ENCODE measurements around the gene RNASE4. TPM values are rescaled to one million over a fixed set of nuclear protein-coding genes. Genes with fewer than 3 reads are reported as not detected.

Gene RNASE4
- polyA plus RNA-seq, 1 donor (not counting 4 experiments of a cell fraction or from before 2014, with no cell fraction given) = 5.5 TPM

GRCh38 chr14:20667957-20668356 is 16.4 kb upstream of the RNASE4 start:
- Histone ChIP-seq H3K9me1 (ENCODE audit: control insufficient read depth, extremely low read depth, insufficient read depth, low read length) (no peaks in the 10 kb centered on the region), H3K4me2 (ENCODE audit: control insufficient read depth, extremely low read depth, insufficient read depth, low read depth, low read length) (no peak overlapping the region), H3K27ac (ENCODE audit: control insufficient read depth, insufficient read depth, low read length) (no peak overlapping the region), H3K4me1 (ENCODE audit: control insufficient read depth, extremely low read depth, insufficient read depth, low read length) (no peaks in the 10 kb centered on the region), H3K36me3 (ENCODE audit: control insufficient read depth in 2 of 2, extremely low read depth in 1 of 2, insufficient read depth in 2 of 2, low read length in 2 of 2) (no peaks in the 10 kb centered on the region), H3K9me3 (ENCODE audit: control insufficient read depth, low read depth, low read length) (no peaks in the 10 kb centered on the region), H2AFZ (ENCODE audit: control insufficient read depth, low read length) (no peak overlapping the region), H3K27me3 (ENCODE audit: control insufficient read depth, extremely low read depth, insufficient read depth, low read length) (no peaks in the 10 kb centered on the region), H3K79me2 (ENCODE audit: control insufficient read depth, insufficient read depth, low read length) (no peaks in the 10 kb centered on the region), H4K20me1 (ENCODE audit: control insufficient read depth, extremely low read depth, insufficient read depth, low read length) (no peaks in the 10 kb centered on the region), H3K9ac (ENCODE audit: control insufficient read depth, extremely low read depth, insufficient read depth, low read length) (no peak overlapping the region), H3K4me3 (ENCODE audit: control insufficient read depth in 2 of 3, extremely low read depth in 1 of 3, insufficient read depth in 2 of 3, low read depth in 1 of 3, low read length in 3 of 3) (no peak overlapping the region)
- no peak for FAIRE-seq
- dilution Hi-C loops (cut with MboI; ENCODE audit: extremely low pct_ligation_motif_present, low sequenced_read_pairs) = no loop called here
- no peak for TF ChIP-seq CTCF (optimal IDR thresholded peaks at IDR 0.05 in 1 of 3, IDR thresholded peaks at IDR 0.05 in 1 of 3, conservative IDR thresholded peaks at IDR 0.05 in 1 of 3; ENCODE audit: extremely low read depth in 1 of 3, insufficient read depth in 2 of 3, low read length in 3 of 3)
- TF ChIP-seq EZH2 (IDR thresholded peaks at IDR 0.05; ENCODE audit: low read length) = no peak
- DNase-seq (ENCODE audit: low read depth, low spot score) = no peak

GRCh38 chr14:20668969-20669368 is 15.4 kb upstream of the RNASE4 start:
- H2AFZ ChIP-seq (ENCODE audit: control insufficient read depth, low read length) = no peak overlapping the region
- H3K4me3 ChIP-seq (ENCODE audit: control insufficient read depth in 2 of 3, extremely low read depth in 1 of 3, insufficient read depth in 2 of 3, low read depth in 1 of 3, low read length in 3 of 3) = no peak overlapping the region
- H3K36me3 ChIP-seq (ENCODE audit: control insufficient read depth in 2 of 2, extremely low read depth in 1 of 2, insufficient read depth in 2 of 2, low read length in 2 of 2) = no peaks in the 10 kb centered on the region
- no peaks in the 10 kb centered on the region for H3K9me1 ChIP-seq (ENCODE audit: control insufficient read depth, extremely low read depth, insufficient read depth, low read length)
- no peaks in the 10 kb centered on the region for H3K4me1 ChIP-seq (ENCODE audit: control insufficient read depth, extremely low read depth, insufficient read depth, low read length)
- no peak for DNase-seq (ENCODE audit: low read depth, low spot score)
- no peaks in the 10 kb centered on the region for H3K9me3 ChIP-seq (ENCODE audit: control insufficient read depth, low read depth, low read length)
- no peaks in the 10 kb centered on the region for H4K20me1 ChIP-seq (ENCODE audit: control insufficient read depth, extremely low read depth, insufficient read depth, low read length)
- FAIRE-seq = no peak
- TF ChIP-seq CTCF (optimal IDR thresholded peaks at IDR 0.05 in 1 of 3, IDR thresholded peaks at IDR 0.05 in 1 of 3, conservative IDR thresholded peaks at IDR 0.05 in 1 of 3; ENCODE audit: extremely low read depth in 1 of 3, insufficient read depth in 2 of 3, low read length in 3 of 3) (no peak), EZH2 (IDR thresholded peaks at IDR 0.05; ENCODE audit: low read length) (no peak)
- H3K27me3 ChIP-seq (ENCODE audit: control insufficient read depth, extremely low read depth, insufficient read depth, low read length) = no peaks in the 10 kb centered on the region
- no peak overlapping the region for H3K27ac ChIP-seq (ENCODE audit: control insufficient read depth, insufficient read depth, low read length)
- H3K9ac ChIP-seq (ENCODE audit: control insufficient read depth, extremely low read depth, insufficient read depth, low read length) = no peak overlapping the region
- H3K79me2 ChIP-seq (ENCODE audit: control insufficient read depth, insufficient read depth, low read length) = no peaks in the 10 kb centered on the region
- dilution Hi-C loops (cut with MboI; ENCODE audit: extremely low pct_ligation_motif_present, low sequenced_read_pairs) = no loop called here
- H3K4me2 ChIP-seq (ENCODE audit: control insufficient read depth, extremely low read depth, insufficient read depth, low read depth, low read length) = no peak overlapping the region
